HL-60/S4 treated with retinoic acid at 250 ng/mL for 4 days and 3 days (cell line): ENCODE results near the gene NOP58.
"Not testable (repeated sequence)": the region's sequence is repeated elsewhere in the genome, so short reads cannot be mapped to it uniquely, and the experiment has no call there.

Experiments used
- in situ Hi-C: fragments of 300-500 bp; cut with MboI; formaldehyde crosslinking; loops from 2 replicates; pipeline ENCODE4 v1.7.0; 2022; ENCODE audit warnings: low sequenced_read_pairs

NOP58 gene

GRCh38 chr2:202299712-202300111 lies 34.1 kb downstream of the NOP58 start:
- in situ Hi-C loops = no loop called here

GRCh38 chr2:202306034-202306433 lies 40.5 kb downstream of the NOP58 start:
- in situ Hi-C loops = no loop called here

GRCh38 chr2:202307690-202308089 lies 42.1 kb downstream of the NOP58 start:
- in situ Hi-C loops = no loop called here

GRCh38 chr2:202311823-202312388 lies 46.3 kb downstream of the NOP58 start:
- in situ Hi-C loops = no loop called here

- in situ Hi-C loops = no loop called here
Measured at GRCh38 chr2:202314116-202314515, 48.6 kb downstream of the NOP58 start.

GRCh38 chr2:202317080-202317857 lies 51.7 kb downstream of the NOP58 start:
- in situ Hi-C loops = no loop called here

GRCh38 chr2:202320362-202320761 lies 54.8 kb downstream of the NOP58 start:
- in situ Hi-C loops = not testable (repeated sequence)

GRCh38 chr2:202322435-202322834 lies 56.9 kb downstream of the NOP58 start:
- in situ Hi-C loops = no loop called here

DNA sequence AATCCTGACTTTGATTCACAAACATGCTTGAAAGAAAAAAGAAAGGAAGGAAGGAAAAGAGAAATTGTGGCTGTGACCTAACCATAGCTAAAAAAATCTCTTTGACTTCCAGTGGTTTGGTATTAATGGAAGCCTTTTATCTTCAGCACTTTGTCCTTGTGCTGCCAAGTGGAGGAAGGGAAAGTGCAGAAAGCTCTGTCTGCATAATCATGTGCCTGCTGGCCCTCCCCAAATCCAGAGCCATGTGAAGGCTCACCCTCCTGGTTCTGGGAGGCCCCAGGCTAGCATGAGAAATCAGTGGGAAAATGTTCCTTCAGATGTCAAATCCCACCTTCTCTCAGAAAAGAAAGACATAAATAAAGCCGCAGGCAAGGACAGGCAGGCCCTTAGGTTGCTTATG lies 62.3 kb downstream of the NOP58 start:
- in situ Hi-C loops = no loop called here

- in situ Hi-C loops = no loop called here
Measured at GRCh38 chr2:202335791-202336467, 70.4 kb downstream of the NOP58 start.

DNA sequence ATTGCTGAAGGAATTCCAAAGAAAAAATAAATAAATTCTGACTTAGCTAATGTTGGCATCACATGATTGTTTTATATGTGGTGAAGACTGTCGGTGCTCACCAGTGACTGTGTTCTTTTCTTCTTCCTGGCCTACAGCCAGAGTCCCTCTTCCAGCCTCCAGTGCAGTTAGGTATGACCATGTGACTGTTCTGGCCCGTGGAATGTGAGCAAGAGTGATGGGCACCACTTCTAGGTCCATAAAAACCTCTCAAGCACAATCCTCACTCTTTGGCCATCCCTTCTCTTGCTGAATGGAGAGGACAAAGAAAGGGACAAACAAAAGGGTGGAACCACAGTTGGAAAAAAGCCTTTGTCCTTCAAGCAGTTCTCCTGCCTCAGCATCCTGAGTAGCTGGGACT lies 71.6 kb downstream of the NOP58 start:
- in situ Hi-C loops = no loop called here

- in situ Hi-C loops = no loop called here
Measured at GRCh38 chr2:202337706-202338346, 72.3 kb downstream of the NOP58 start.

DNA sequence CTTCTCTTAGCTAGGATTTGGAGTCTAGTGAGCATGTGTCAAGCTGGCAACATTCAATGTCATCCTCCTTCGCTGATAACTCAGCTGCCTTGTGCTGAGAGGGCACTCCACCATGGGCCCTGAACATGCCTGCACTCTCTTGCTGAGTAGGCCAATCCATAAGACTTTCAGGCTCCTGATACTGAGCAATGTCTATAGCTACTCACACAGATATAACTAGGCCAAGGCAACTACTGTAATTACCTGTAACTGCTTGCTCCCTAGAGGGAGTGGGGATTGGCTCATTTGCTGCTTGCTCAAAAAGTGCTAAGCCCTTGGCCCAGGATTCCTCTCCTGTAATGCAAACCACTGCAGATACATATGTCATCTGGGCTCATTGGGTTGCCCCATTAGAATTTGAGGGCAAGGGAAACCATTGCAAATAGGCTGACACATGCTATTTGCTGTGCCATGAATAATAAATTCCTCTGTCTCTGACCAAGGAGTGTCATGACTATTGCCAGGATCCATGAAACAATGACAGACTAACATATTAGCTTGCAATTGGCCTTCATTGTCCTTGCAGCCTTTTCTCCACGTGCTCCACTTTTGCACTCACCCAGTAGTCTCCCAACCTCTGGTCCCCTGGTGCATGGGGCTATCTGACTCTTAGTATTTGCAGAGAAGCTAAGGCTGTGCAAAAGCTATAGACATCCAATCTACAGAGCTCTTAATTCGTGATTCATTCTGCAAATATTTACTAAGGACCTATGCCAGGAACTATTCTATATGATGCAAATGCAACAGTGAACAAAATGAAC lies 73.7 kb downstream of the NOP58 start:
- in situ Hi-C loops = no loop called here

DNA sequence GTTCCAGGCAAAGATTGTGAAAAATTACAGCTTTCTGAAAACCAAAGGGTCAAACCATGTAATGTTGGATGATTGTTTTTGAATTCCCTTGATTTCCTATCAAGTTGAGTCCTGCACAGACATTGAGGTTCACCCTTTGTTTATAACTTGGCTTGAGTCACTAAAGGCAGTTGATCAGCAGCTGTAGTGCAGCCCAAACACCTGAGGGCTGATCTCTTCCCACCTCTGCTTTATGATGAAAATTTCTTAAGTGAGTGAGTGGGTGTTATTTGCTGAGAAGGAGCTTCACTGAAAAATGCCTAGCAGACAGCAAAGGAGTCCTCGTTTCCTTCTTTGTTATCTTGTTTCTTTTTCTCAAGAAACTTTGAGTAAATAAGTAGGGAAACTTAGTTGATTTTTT lies 78.6 kb downstream of the NOP58 start:
- in situ Hi-C loops = no loop called here

GRCh38 chr2:202346180-202346579 lies 80.6 kb downstream of the NOP58 start:
- in situ Hi-C loops = no loop called here
